ENCODE results near the gene ACOT7. TPM values are rescaled to one million over a fixed set of nuclear protein-coding genes. Genes with fewer than 3 reads are reported as not detected.

Gene ACOT7
- total and polyA plus RNA-seq, 2 donors (not counting 1 experiment from before 2014, with no cell fraction given) = 4.2 to 4.6 TPM

DNA sequence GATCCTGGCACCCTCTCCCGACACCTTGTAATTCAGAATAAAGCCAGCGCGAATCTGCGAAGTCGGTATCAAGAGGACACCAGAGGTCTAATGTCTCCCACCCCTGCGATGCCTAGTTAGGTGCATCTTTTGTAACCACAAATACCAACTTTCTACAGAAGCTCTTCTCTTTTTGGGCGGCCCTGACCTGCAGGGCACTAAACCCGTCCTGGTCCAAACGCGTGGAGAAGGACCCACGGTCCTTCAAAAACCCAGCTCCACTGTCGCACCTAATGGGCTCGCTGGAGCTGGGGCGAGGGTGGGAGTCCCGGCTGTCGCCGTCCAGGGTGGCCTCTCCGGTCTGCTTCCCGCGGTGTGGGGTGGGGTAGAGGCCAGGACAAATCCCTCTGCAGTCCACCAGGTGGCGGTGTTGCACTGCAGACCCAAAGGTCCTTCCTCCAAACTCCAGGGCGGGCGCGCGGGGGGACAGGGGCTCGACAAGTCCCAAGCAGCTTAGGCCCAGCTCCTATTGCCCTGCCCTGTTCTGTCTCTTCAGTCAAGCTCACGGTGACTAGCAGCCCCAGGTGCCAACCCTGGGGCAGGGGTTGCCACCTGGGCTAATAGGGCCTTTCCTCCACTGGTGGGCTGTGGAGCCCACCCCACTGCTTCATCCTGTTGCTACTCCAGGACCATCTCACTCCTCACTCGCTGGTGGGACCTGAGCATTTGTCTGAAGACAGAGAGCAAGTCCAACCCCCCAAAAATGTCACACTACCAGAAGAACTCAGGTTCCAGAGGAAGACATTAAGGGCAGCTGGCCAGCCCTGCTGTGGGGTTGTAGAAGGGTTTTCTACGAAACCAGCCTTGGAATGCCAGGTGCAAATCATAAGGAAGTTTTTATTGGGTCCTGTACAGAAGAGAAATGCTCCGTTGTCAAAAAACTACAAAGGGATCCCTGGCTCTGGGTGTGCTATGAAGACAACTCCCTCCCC lies 146.8 kb downstream of the ACOT7 start:
- DNase-seq = peak; percentile 85
- Histone ChIP-seq H3K27ac (ENCODE audit: low read length in 2 of 2) (no peak overlapping the region), H3K4me2 (replicated peaks; ENCODE audit: low read depth, low read length, poor library complexity, severe bottlenecking) (peak overlapping the region; percentile 54), H2AFZ (ENCODE audit: insufficient read depth, low read depth, low read length, poor library complexity, severe bottlenecking) (no peak overlapping the region), H3K9me3 (ENCODE audit: control extremely low read depth in 1 of 3, control insufficient read depth in 2 of 3, insufficient read depth in 1 of 3, low read length in 2 of 3) (peaks cover 0 to 30% (median 0%) of the 10 kb centered on the region in 3 donors), H3K27me3 (replicated peaks in 1 of 4; ENCODE audit: control extremely low read depth in 1 of 4, control insufficient read depth in 3 of 4, insufficient read depth in 4 of 4, low read length in 3 of 4) (peaks cover 0 to 79% (median 36%) of the 10 kb centered on the region in 4 experiments), H3K4me1 (ENCODE audit: control insufficient read depth in 2 of 2, insufficient read depth in 2 of 2, low read length in 2 of 2) (peaks cover 23 to 26% of the 10 kb centered on the region in 2 donors), H3K79me2 (ENCODE audit: control insufficient read depth, insufficient read depth, low read length) (no peaks in the 10 kb centered on the region), H3K36me3 (replicated peaks in 1 of 2; ENCODE audit: control extremely low read depth in 1 of 2, control insufficient read depth in 1 of 2, extremely low read depth in 1 of 2, insufficient read depth in 2 of 2, low read length in 1 of 2) (no peaks in the 10 kb centered on the region), H4K20me1 (ENCODE audit: control insufficient read depth, insufficient read depth, low read length, poor library complexity, severe bottlenecking) (peaks cover 6% of the 10 kb centered on the region), H3K4me3 (ENCODE audit: control extremely low read depth in 1 of 5, extremely low read depth in 1 of 5, insufficient read depth in 1 of 5, low read depth in 2 of 5, low read length in 4 of 5) (no peak overlapping the region), H3K9ac (ENCODE audit: low read length) (no peak overlapping the region)
- peak; percentile 75 for ATAC-seq (ENCODE audit: low read depth)
- TF ChIP-seq, protein P1, sequence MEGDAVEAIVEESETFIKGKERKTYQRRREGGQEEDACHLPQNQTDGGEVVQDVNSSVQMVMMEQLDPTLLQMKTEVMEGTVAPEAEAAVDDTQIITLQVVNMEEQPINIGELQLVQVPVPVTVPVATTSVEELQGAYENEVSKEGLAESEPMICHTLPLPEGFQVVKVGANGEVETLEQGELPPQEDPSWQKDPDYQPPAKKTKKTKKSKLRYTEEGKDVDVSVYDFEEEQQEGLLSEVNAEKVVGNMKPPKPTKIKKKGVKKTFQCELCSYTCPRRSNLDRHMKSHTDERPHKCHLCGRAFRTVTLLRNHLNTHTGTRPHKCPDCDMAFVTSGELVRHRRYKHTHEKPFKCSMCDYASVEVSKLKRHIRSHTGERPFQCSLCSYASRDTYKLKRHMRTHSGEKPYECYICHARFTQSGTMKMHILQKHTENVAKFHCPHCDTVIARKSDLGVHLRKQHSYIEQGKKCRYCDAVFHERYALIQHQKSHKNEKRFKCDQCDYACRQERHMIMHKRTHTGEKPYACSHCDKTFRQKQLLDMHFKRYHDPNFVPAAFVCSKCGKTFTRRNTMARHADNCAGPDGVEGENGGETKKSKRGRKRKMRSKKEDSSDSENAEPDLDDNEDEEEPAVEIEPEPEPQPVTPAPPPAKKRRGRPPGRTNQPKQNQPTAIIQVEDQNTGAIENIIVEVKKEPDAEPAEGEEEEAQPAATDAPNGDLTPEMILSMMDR (IDR thresholded peaks at IDR 0.05) = peak; percentile 95
- no peak for TF ChIP-seq EZH2 (IDR thresholded peaks at IDR 0.05; ENCODE audit: borderline replicate concordance, insufficient read depth, low read depth, low read length, poor library complexity, severe bottlenecking)
- H3K27ac Mint-ChIP-seq = peak overlapping the region; percentile 81
- CTCF ChIA-PET = interaction anchor here (0.5 to 4.7 kb wide), 27 partner anchors 9 to 1422 kb away, joined by 3 to 51 read pairs (median 4); partner anchors contain the start of genes ACOT7, ICMT and PLEKHG5
- POLR2A ChIA-PET = no interaction called here
- no peaks in the 10 kb centered on the region for H3K9me3 Mint-ChIP-seq (ENCODE audit: insufficient read depth)
- H3K4me3 Mint-ChIP-seq = peak overlapping the region; percentile 74
- peaks cover 44% of the 10 kb centered on the region for H3K27me3 Mint-ChIP-seq
- 12% methylated on average over 23 of the region's 30 CpGs for WGBS (ENCODE audit: insufficient coverage)
- intact Hi-C loops (cut with micrococcal nuclease) = loop anchor here (1.0 to 5.0 kb wide), 3 partner anchors 96 to 192 kb away; no protein-coding TSS in a partner anchor
- H3K4me1 Mint-ChIP-seq = peaks cover 13% of the 10 kb centered on the region
